SK-N-MC (cell line): ENCODE results near the gene PABPN1.
A peak's percentile ranks its signal among the peaks of the same experiment; 100 is the strongest.

Experiments used
- EZH2 ChIP-seq: fragments of 200-600 bp; sonication (generic); IDR thresholded peaks from one replicate; pipeline ENCODE4 v1.6.1; 2017; ENCODE audit warnings: antibody characterized with exemption
- FOXP2 ChIP-seq: optimal IDR thresholded peaks from 2 replicates; pipeline ENCODE3; 2011; ENCODE audit warnings: mild to moderate bottlenecking, moderate library complexity; ENCODE audit not compliant: insufficient read depth; ENCODE audit errors: extremely low read length, control extremely low read depth
- POLR2AphosphoS5 ChIP-seq: IDR thresholded peaks from 2 replicates; pipeline ENCODE4 v1.6.1; 2012; ENCODE audit warnings: mild to moderate bottlenecking, low read depth, low read length, borderline replicate concordance

DNA sequence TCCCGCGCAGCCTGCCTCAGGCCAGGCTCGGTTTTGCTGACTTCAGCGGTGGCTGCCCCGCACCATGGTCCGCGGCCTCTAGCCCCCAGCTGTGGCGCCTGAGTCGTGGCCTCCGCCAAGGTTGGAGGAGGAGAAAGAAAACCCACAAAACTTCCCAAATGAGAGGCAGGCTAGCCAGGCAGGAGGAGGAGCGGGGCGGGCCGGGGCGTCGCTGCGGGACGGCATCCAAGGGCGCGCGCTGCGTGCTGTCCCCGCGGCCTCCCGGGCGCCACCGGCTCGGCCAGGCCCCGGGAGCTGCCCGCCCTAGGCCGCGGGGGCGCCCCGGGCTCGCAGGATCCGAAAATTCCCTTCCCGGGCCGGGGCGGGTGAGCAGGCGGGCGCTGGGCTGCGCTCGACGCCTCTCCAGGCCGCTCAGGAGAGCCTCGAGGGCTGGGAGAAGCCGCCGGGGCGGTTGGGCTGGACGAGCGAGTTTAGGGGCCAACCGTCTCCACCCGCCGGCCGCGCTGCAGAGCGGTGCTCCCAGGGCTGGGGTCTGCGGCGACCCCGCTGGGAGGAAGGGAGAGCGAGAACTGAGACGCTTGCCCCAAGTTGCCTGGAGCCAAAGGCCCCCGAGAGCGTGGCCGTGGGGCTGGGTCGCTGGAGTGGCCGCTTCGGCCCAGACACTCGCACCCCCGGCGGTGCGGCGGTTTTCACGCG, 43.9 kb downstream of the PABPN1 start, which contains the start of gene EFS:
- TF ChIP-seq POLR2AphosphoS5 (peak; percentile 19; the same call in 1 of the 2 replicates), EZH2 (no peak), FOXP2 (no peak)
